Activated CD8-positive, alpha-beta memory T cell treated with anti-CD3 and anti-CD28 coated beads for 1 hour (primary cell): ENCODE results near the gene OR4D2.
"Not testable (repeated sequence)": the region's sequence is repeated elsewhere in the genome, so short reads cannot be mapped to it uniquely, and the experiment has no call there.

Experiments
- DNase-seq, 2 donors: peaks; one replicate each; pipeline ENCODE4 v3.0.0-alpha.2; 2020; ENCODE audit warnings: low read depth in 1 of 2; ENCODE audit errors: extremely low read depth in 1 of 2

OR4D2 gene

GRCh38 chr17:58166682-58167081 is at the start of gene OR4D2:
Gene OR4D2, plus strand, starts transcription at chr17:58166982. Its CDS starts 2,674 bp downstream, at chr17:58169656.
- DNase-seq: no peak

- DNase-seq: no peak
Observed at GRCh38 chr17:58117382-58117781, 49.4 kb upstream of the OR4D2 start.

GRCh38 chr17:58119491-58119890 is 47.3 kb upstream of the OR4D2 start:
- no peak for DNase-seq

GRCh38 chr17:58120195-58120822 is 46.5 kb upstream of the OR4D2 start:
- peak in 1 of 2 donors; percentile 8 for DNase-seq

- DNase-seq: no peak
Observed at GRCh38 chr17:58121925-58122324, 44.9 kb upstream of the OR4D2 start.

- no peak for DNase-seq
Observed at GRCh38 chr17:58127846-58128245, 38.9 kb upstream of the OR4D2 start.

GRCh38 chr17:58132697-58133096 is 34.1 kb upstream of the OR4D2 start:
- DNase-seq: not testable (repeated sequence)

GRCh38 chr17:58136669-58137279 is 30.0 kb upstream of the OR4D2 start:
- no peak for DNase-seq

- DNase-seq: no peak
Observed at GRCh38 chr17:58141505-58141904, 25.3 kb upstream of the OR4D2 start.

GRCh38 chr17:58143335-58143734 is 23.4 kb upstream of the OR4D2 start:
- not testable (repeated sequence) for DNase-seq

GRCh38 chr17:58144801-58145200 is 22.0 kb upstream of the OR4D2 start:
- DNase-seq: no peak

GRCh38 chr17:58147930-58148434 is 18.8 kb upstream of the OR4D2 start, which contains the start of gene OR4D1:
Gene OR4D1, plus strand, starts transcription at chr17:58148384. Its CDS starts 6,770 bp downstream, at chr17:58155154.
- no peak for DNase-seq

GRCh38 chr17:58148609-58149008 is 18.2 kb upstream of the OR4D2 start:
- DNase-seq: no peak

- DNase-seq: no peak
Observed at GRCh38 chr17:58150394-58150793, 16.4 kb upstream of the OR4D2 start.

GRCh38 chr17:58153046-58153445 is 13.7 kb upstream of the OR4D2 start:
- DNase-seq: peak; percentile 23 to 24

- no peak for DNase-seq
Observed at GRCh38 chr17:58153671-58154070, 13.1 kb upstream of the OR4D2 start.

GRCh38 chr17:58156839-58157803 is 9.7 kb upstream of the OR4D2 start:
- DNase-seq: peak in 1 of 2 donors; percentile 36

GRCh38 chr17:58158181-58158580 is 8.6 kb upstream of the OR4D2 start:
- DNase-seq: no peak

GRCh38 chr17:58161566-58161965 is 5.2 kb upstream of the OR4D2 start:
- DNase-seq: no peak

- no peak for DNase-seq
Observed at GRCh38 chr17:58165981-58166380, 801 bp upstream of the OR4D2 start.

GRCh38 chr17:58170622-58171021 is 3.8 kb downstream of the OR4D2 start:
- DNase-seq: no peak
